ENCODE data around the gene FAM114A2. TPM values are rescaled to one million over a fixed set of nuclear protein-coding genes. Genes with fewer than 3 reads are reported as not detected.

FAM114A2 gene
- total RNA-seq, 1 donor from 2014 or later: 23.6 TPM

GRCh38 chr5:154000703-154001102 is 38.0 kb downstream of the FAM114A2 start:
- H3K27ac Mint-ChIP-seq: no peak overlapping the region
- TF ChIP-seq CTCF (IDR thresholded peaks at IDR 0.05; ENCODE audit: unreplicated experiment): no peak
- no peak overlapping the region for H3K4me3 Mint-ChIP-seq (ENCODE audit: low read depth)
- no peak for DNase-seq (ENCODE audit: low spot score, unreplicated experiment)
- no peaks in the 10 kb centered on the region for H3K4me1 Mint-ChIP-seq (ENCODE audit: low read depth)
- peaks cover 16% of the 10 kb centered on the region for H3K36me3 Mint-ChIP-seq (ENCODE audit: insufficient read depth)
- no peaks in the 10 kb centered on the region for H3K27me3 Mint-ChIP-seq
- H3K9me3 Mint-ChIP-seq (ENCODE audit: low read depth): peaks cover 4% of the 10 kb centered on the region

GRCh38 chr5:153999995-154000394 is 38.7 kb downstream of the FAM114A2 start:
- no peak overlapping the region for H3K4me3 Mint-ChIP-seq (ENCODE audit: low read depth)
- H3K36me3 Mint-ChIP-seq (ENCODE audit: insufficient read depth): peaks cover 16% of the 10 kb centered on the region
- no peaks in the 10 kb centered on the region for H3K27me3 Mint-ChIP-seq
- H3K4me1 Mint-ChIP-seq (ENCODE audit: low read depth): no peaks in the 10 kb centered on the region
- TF ChIP-seq CTCF (IDR thresholded peaks at IDR 0.05; ENCODE audit: unreplicated experiment): no peak
- H3K9me3 Mint-ChIP-seq (ENCODE audit: low read depth): peaks cover 4% of the 10 kb centered on the region
- DNase-seq (ENCODE audit: low spot score, unreplicated experiment): no peak
- no peak overlapping the region for H3K27ac Mint-ChIP-seq

- peaks cover 16% of the 10 kb centered on the region for H3K36me3 Mint-ChIP-seq (ENCODE audit: insufficient read depth)
- H3K9me3 Mint-ChIP-seq (ENCODE audit: low read depth): peaks cover 4% of the 10 kb centered on the region
- no peak overlapping the region for H3K27ac Mint-ChIP-seq
- no peak for DNase-seq (ENCODE audit: low spot score, unreplicated experiment)
- H3K4me3 Mint-ChIP-seq (ENCODE audit: low read depth): no peak overlapping the region
- H3K4me1 Mint-ChIP-seq (ENCODE audit: low read depth): no peaks in the 10 kb centered on the region
- TF ChIP-seq CTCF (IDR thresholded peaks at IDR 0.05; ENCODE audit: unreplicated experiment): no peak
- no peaks in the 10 kb centered on the region for H3K27me3 Mint-ChIP-seq
Measured at GRCh38 chr5:153998768-153999167, 39.9 kb downstream of the FAM114A2 start.

GRCh38 chr5:153998010-153998409 is 40.7 kb downstream of the FAM114A2 start:
- DNase-seq (ENCODE audit: low spot score, unreplicated experiment): no peak
- Mint-ChIP-seq H3K27ac (no peak overlapping the region), H3K27me3 (no peaks in the 10 kb centered on the region), H3K4me3 (ENCODE audit: low read depth) (no peak overlapping the region), H3K9me3 (ENCODE audit: low read depth) (peaks cover 4% of the 10 kb centered on the region), H3K4me1 (ENCODE audit: low read depth) (no peaks in the 10 kb centered on the region), H3K36me3 (ENCODE audit: insufficient read depth) (peaks cover 16% of the 10 kb centered on the region)
- no peak for TF ChIP-seq CTCF (IDR thresholded peaks at IDR 0.05; ENCODE audit: unreplicated experiment)

- Mint-ChIP-seq H3K36me3 (ENCODE audit: insufficient read depth) (peaks cover 2% of the 10 kb centered on the region), H3K27me3 (no peaks in the 10 kb centered on the region), H3K27ac (no peak overlapping the region), H3K9me3 (ENCODE audit: low read depth) (no peaks in the 10 kb centered on the region), H3K4me3 (ENCODE audit: low read depth) (no peak overlapping the region), H3K4me1 (ENCODE audit: low read depth) (no peaks in the 10 kb centered on the region)
- no peak for DNase-seq (ENCODE audit: low spot score, unreplicated experiment)
- TF ChIP-seq CTCF (IDR thresholded peaks at IDR 0.05; ENCODE audit: unreplicated experiment): no peak
Measured at GRCh38 chr5:153991168-153991567, 47.5 kb downstream of the FAM114A2 start.
